Brain pericyte (primary cell): Measurements from ENCODE around the gene CSE1L.
"Not testable (repeated sequence)": the region's sequence is repeated elsewhere in the genome, so short reads cannot be mapped to it uniquely, and the experiment has no call there.

Experiments used
- DNase-seq: peaks from one replicate; pipeline ENCODE4 v3.0.0-alpha.2; 2012; ENCODE audit warnings: low read depth, low spot score

The CSE1L gene, protein sequence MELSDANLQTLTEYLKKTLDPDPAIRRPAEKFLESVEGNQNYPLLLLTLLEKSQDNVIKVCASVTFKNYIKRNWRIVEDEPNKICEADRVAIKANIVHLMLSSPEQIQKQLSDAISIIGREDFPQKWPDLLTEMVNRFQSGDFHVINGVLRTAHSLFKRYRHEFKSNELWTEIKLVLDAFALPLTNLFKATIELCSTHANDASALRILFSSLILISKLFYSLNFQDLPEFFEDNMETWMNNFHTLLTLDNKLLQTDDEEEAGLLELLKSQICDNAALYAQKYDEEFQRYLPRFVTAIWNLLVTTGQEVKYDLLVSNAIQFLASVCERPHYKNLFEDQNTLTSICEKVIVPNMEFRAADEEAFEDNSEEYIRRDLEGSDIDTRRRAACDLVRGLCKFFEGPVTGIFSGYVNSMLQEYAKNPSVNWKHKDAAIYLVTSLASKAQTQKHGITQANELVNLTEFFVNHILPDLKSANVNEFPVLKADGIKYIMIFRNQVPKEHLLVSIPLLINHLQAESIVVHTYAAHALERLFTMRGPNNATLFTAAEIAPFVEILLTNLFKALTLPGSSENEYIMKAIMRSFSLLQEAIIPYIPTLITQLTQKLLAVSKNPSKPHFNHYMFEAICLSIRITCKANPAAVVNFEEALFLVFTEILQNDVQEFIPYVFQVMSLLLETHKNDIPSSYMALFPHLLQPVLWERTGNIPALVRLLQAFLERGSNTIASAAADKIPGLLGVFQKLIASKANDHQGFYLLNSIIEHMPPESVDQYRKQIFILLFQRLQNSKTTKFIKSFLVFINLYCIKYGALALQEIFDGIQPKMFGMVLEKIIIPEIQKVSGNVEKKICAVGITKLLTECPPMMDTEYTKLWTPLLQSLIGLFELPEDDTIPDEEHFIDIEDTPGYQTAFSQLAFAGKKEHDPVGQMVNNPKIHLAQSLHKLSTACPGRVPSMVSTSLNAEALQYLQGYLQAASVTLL

GRCh38 chr20:49046087-49046900 is at the start of gene CSE1L:
Gene CSE1L, plus strand, starts transcription at chr20:49046312. Its CDS starts 12,152 bp downstream, at chr20:49058464.
- DNase-seq: peak; percentile 84

GRCh38 chr20:48999890-49000870 is 45.9 kb upstream of the CSE1L start:
- no peak for DNase-seq

- no peak for DNase-seq
Observed at GRCh38 chr20:49001741-49002140, 44.4 kb upstream of the CSE1L start.

DNA sequence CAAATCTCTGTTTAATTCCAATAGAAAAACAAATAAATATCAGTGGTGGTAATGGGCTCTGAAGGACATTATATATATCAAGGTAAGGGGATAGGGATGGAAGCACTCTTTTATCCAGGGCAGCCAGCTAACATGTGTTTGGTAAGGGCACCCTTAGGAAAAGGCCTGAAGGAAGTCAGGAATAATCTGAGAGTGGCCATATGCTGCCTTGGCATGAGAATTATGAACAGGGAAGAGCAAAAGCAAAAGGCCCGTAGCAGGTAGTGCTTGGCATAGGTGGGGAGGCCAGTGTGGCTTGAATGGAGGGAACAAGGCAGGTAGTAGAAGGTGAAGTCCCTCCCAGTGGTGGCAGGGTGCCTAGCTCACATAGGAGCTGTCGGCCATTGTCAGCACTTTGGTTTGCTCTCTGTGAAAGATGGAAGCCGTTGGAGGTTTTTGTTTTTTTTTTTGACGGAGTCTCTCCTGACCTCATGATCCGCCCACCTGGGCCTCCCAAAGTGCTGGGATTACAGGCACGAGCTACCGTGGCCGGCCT is 39.6 kb upstream of the CSE1L start:
- DNase-seq: no peak

GRCh38 chr20:49009899-49010631 is 36.0 kb upstream of the CSE1L start:
- DNase-seq: no peak

- no peak for DNase-seq
Observed at GRCh38 chr20:49024220-49024619, 21.9 kb upstream of the CSE1L start.

DNA sequence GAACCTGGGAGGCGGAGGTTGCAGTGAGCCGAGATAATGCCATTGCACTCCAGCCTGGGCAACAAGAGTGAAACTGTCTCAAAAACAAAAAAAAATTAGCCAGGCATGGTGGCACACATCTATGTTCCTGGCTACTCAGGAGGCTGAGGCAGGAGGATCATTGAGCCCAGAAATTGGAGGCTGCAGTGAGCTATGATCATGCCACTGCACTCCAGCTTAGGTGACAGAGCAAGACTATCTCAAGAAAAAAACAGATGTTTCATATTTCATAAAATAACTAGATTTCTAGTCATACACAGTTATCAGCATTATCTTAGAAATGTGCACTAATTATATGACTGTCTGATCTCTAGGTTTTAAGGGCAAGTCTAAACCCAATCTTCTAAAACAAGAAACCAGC is 17.9 kb upstream of the CSE1L start:
- DNase-seq: not testable (repeated sequence)

GRCh38 chr20:49028684-49029083 is 17.4 kb upstream of the CSE1L start:
- no peak for DNase-seq

GRCh38 chr20:49029203-49029602 is 16.9 kb upstream of the CSE1L start:
- no peak for DNase-seq

- no peak for DNase-seq
Observed at GRCh38 chr20:49030954-49031619, 15.0 kb upstream of the CSE1L start.

DNA sequence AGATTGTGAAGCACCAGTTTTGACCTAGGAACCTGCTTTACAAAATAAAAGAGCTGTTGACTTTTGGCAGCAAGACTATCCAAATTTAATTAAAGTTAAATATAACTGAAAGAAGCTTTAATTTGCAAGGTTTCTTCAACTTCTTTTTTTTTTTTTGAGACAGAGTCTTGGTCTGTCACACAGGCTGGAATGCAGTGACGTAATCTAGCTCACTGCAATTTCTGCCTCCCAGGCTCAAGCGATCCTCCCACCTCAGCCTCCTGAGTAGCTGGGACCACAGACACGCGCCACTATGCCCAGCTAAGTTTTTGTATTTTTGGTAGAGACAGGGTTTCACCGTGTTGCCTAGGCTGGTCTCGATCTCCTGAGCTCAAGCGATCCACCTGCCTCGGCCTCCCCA is 13.7 kb upstream of the CSE1L start:
- DNase-seq: no peak

- DNase-seq: no peak
Observed at GRCh38 chr20:49034070-49034732, 11.9 kb upstream of the CSE1L start.

DNA sequence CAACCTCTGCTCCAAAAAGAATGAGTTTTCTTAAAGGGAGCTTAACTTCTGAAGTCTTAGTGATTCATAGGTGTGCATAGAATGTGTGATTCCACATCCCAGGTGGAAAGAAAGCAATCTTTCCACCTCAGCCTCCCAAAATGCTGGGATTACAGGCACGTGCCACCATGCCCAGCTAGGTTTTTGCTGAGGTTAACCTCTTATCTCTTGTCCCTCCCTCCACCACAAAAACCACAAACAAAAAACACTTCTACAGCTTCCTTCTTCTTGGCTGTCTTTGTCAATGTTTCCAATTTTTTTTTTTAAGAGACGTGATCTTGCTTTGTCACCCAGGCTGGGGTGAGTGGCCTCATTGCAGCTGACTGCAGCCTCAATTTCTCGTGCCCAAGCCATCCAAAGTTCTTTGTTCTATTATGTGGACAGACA is 8.1 kb upstream of the CSE1L start:
- DNase-seq: no peak

GRCh38 chr20:49039854-49040253 is 6.3 kb upstream of the CSE1L start:
- DNase-seq: no peak

GRCh38 chr20:49043000-49043399 is 3.1 kb upstream of the CSE1L start:
- no peak for DNase-seq

GRCh38 chr20:49045440-49046086 is 549 bp upstream of the CSE1L start:
- no peak for DNase-seq

DNA sequence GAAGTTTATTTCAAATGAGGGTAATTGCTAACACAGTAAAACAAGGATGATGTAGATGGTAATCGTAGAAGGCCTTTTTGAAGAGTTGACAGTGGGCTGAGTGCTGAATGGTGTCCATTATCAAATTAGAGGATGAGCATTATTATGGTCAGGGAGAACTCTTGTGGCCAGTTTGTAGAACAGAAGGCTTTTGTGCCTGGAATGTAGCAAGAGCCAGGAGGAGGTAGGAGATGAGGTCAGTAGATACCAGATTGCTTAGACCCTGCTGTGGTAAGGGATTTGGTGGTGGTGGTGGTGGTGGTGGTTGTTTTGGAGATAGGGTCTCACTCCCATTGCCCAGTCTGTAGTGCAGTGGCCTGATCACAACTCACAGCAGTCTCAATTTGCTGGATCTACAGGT is 6.2 kb downstream of the CSE1L start:
- no peak for DNase-seq
